Measurements from ENCODE around the gene EIF3K.
A peak's percentile ranks its signal among the peaks of the same experiment; 100 is the strongest.

EIF3K gene

GRCh38 chr19:38663957-38664502 is 45.0 kb downstream of the EIF3K start:
- DNase-seq (ENCODE audit: low read depth, low spot score), result no peak

GRCh38 chr19:38664503-38665211 is 45.7 kb downstream of the EIF3K start:
- H3K27ac ChIP-seq, result peak overlapping the region; percentile 99
- DNase-seq (ENCODE audit: low read depth, low spot score), result no peak

More at GRCh38 chr19:38663957-38664502, 45.0 kb downstream of the EIF3K start:
- peak overlapping the region; percentile 99 for H3K27ac ChIP-seq

- peak overlapping the region; percentile 99 for H3K27ac ChIP-seq
Measured at GRCh38 chr19:38665219-38665931, 46.4 kb downstream of the EIF3K start.

GRCh38 chr19:38665950-38666662 is 47.1 kb downstream of the EIF3K start:
- no peak for DNase-seq (ENCODE audit: low read depth, low spot score)
- H3K27ac ChIP-seq, result peak overlapping the region; percentile 99

More at GRCh38 chr19:38665219-38665931, 46.4 kb downstream of the EIF3K start:
- no peak for DNase-seq (ENCODE audit: low read depth, low spot score)

GRCh38 chr19:38666663-38667511 is 47.9 kb downstream of the EIF3K start:
- H3K27ac ChIP-seq, result peak overlapping the region; percentile 99
- no peak for DNase-seq (ENCODE audit: low read depth, low spot score)

- DNase-seq (ENCODE audit: low read depth, low spot score), result no peak
- peak overlapping the region; percentile 99 for H3K27ac ChIP-seq
Measured at GRCh38 chr19:38667661-38668171, 48.7 kb downstream of the EIF3K start.

GRCh38 chr19:38669552-38669951 is 50.6 kb downstream of the EIF3K start:
- DNase-seq (ENCODE audit: low read depth, low spot score), result no peak
- H3K27ac ChIP-seq, result peak overlapping the region; percentile 99

- DNase-seq (ENCODE audit: low read depth, low spot score), result no peak
- peak overlapping the region; percentile 99 for H3K27ac ChIP-seq
Measured at GRCh38 chr19:38670921-38671398, 52.0 kb downstream of the EIF3K start.

- peak overlapping the region; percentile 99 for H3K27ac ChIP-seq
- DNase-seq (ENCODE audit: low read depth, low spot score), result no peak
Measured at GRCh38 chr19:38671654-38672053, 52.7 kb downstream of the EIF3K start.

GRCh38 chr19:38673030-38673429 is 54.0 kb downstream of the EIF3K start:
- no peak for DNase-seq (ENCODE audit: low read depth, low spot score)
- H3K27ac ChIP-seq, result peak overlapping the region; percentile 99

GRCh38 chr19:38674388-38675171 is 55.6 kb downstream of the EIF3K start:
- peak; percentile 90 for DNase-seq (ENCODE audit: low read depth, low spot score)
- peak overlapping the region; percentile 100 for H3K27ac ChIP-seq

GRCh38 chr19:38675611-38676010 is 56.6 kb downstream of the EIF3K start:
- no peak for DNase-seq (ENCODE audit: low read depth, low spot score)
- H3K27ac ChIP-seq, result peak overlapping the region; percentile 100

- H3K27ac ChIP-seq, result peak overlapping the region; percentile 100
- no peak for DNase-seq (ENCODE audit: low read depth, low spot score)
Measured at GRCh38 chr19:38676023-38676877, 57.3 kb downstream of the EIF3K start.

- H3K27ac ChIP-seq, result peak overlapping the region; percentile 100
- no peak for DNase-seq (ENCODE audit: low read depth, low spot score)
Measured at GRCh38 chr19:38676878-38677646, 58.1 kb downstream of the EIF3K start.

- DNase-seq (ENCODE audit: low read depth, low spot score), result no peak
- H3K27ac ChIP-seq, result peak overlapping the region; percentile 100
Measured at GRCh38 chr19:38678217-38678890, 59.4 kb downstream of the EIF3K start.

- peak overlapping the region; percentile 100 for H3K27ac ChIP-seq
- no peak for DNase-seq (ENCODE audit: low read depth, low spot score)
Measured at GRCh38 chr19:38678891-38679494, 60.0 kb downstream of the EIF3K start.

All from epithelial cell of prostate (primary cell).